BLaER1 (cell line): ENCODE results near the gene SEPTIN5.
"Not testable (repeated sequence)": the region's sequence is repeated elsewhere in the genome, so short reads cannot be mapped to it uniquely, and the experiment has no call there.

Experiments used
- H3K27ac ChIP-seq: shearing (Covaris generic); formaldehyde crosslinking; 2 replicates; pipeline ENCODE4 v1.8.1; 2022
- H3K27me3 ChIP-seq: shearing (Covaris generic); formaldehyde crosslinking; 2 replicates; pipeline ENCODE4 v1.8.1; 2022
- H3K36me3 ChIP-seq: shearing (Covaris generic); formaldehyde crosslinking; 2 replicates; pipeline ENCODE4 v1.8.1; 2022
- H3K4me1 ChIP-seq: shearing (Covaris generic); formaldehyde crosslinking; 2 replicates; pipeline ENCODE4 v1.8.1; 2022
- H3K4me2 ChIP-seq: shearing (Covaris generic); formaldehyde crosslinking; 2 replicates; pipeline ENCODE4 v1.8.1; 2022
- H3K4me3 ChIP-seq: shearing (Covaris generic); formaldehyde crosslinking; 2 replicates; pipeline ENCODE4 v1.8.1; 2022
- H3K9ac ChIP-seq: shearing (Covaris generic); formaldehyde crosslinking; 2 replicates; pipeline ENCODE4 v1.8.1; 2022
- H3K9me3 ChIP-seq: shearing (Covaris generic); formaldehyde crosslinking; 2 replicates; pipeline ENCODE4 v1.8.1; 2022
- H4K20me1 ChIP-seq: shearing (Covaris generic); formaldehyde crosslinking; 2 replicates; pipeline ENCODE4 v1.8.1; 2022
- Cebpa-rat ChIP-seq: shearing (Covaris generic); IDR thresholded peaks from 2 replicates; pipeline ENCODE4 v1.8.1; 2022

SEPTIN5 gene

GRCh38 chr22:19693981-19694670, 20.2 kb upstream of the SEPTIN5 start:
- no peaks in the 10 kb centered on the region for H3K36me3 ChIP-seq
- no peak overlapping the region for H3K4me3 ChIP-seq
- no peak overlapping the region for H3K9ac ChIP-seq
- H3K27me3 ChIP-seq = no peaks in the 10 kb centered on the region
- H3K4me2 ChIP-seq = no peak overlapping the region
- H3K27ac ChIP-seq = no peak overlapping the region
- no peaks in the 10 kb centered on the region for H3K9me3 ChIP-seq
- no peaks in the 10 kb centered on the region for H3K4me1 ChIP-seq
- no peak for TF ChIP-seq Cebpa-rat
- no peaks in the 10 kb centered on the region for H4K20me1 ChIP-seq

- Histone ChIP-seq H3K4me1 (no peaks in the 10 kb centered on the region), H3K27ac (no peak overlapping the region), H3K9ac (no peak overlapping the region), H3K36me3 (no peaks in the 10 kb centered on the region), H3K9me3 (no peaks in the 10 kb centered on the region), H4K20me1 (no peaks in the 10 kb centered on the region), H3K27me3 (no peaks in the 10 kb centered on the region), H3K4me3 (no peak overlapping the region), H3K4me2 (no peak overlapping the region)
- TF ChIP-seq Cebpa-rat = no peak
Measured at GRCh38 chr22:19694696-19695095, 19.6 kb upstream of the SEPTIN5 start.

- Histone ChIP-seq H3K4me1 (peaks cover 11% of the 10 kb centered on the region), H3K9me3 (no peaks in the 10 kb centered on the region), H3K4me3 (no peak overlapping the region), H4K20me1 (no peaks in the 10 kb centered on the region), H3K4me2 (no peak overlapping the region), H3K27me3 (no peaks in the 10 kb centered on the region), H3K9ac (no peak overlapping the region), H3K27ac (no peak overlapping the region), H3K36me3 (no peaks in the 10 kb centered on the region)
- no peak for TF ChIP-seq Cebpa-rat
Measured at GRCh38 chr22:19696504-19697276, 17.6 kb upstream of the SEPTIN5 start.

- not testable (repeated sequence) for H3K9ac ChIP-seq, H3K27ac ChIP-seq, H3K36me3 ChIP-seq, H3K4me3 ChIP-seq, H3K27me3 ChIP-seq, H3K9me3 ChIP-seq, H4K20me1 ChIP-seq, H3K4me2 ChIP-seq
- peaks cover 11% of the 10 kb centered on the region for H3K4me1 ChIP-seq
Measured at GRCh38 chr22:19697871-19698270, 16.4 kb upstream of the SEPTIN5 start.

GRCh38 chr22:19700790-19701419, 13.4 kb upstream of the SEPTIN5 start:
- Histone ChIP-seq H3K27me3 (no peaks in the 10 kb centered on the region), H4K20me1 (no peaks in the 10 kb centered on the region), H3K4me2 (peak overlapping the region; percentile 42), H3K9ac (no peak overlapping the region), H3K27ac (no peak overlapping the region), H3K9me3 (no peaks in the 10 kb centered on the region), H3K4me3 (no peak overlapping the region), H3K36me3 (no peaks in the 10 kb centered on the region), H3K4me1 (peaks cover 19% of the 10 kb centered on the region)
- no peak for TF ChIP-seq Cebpa-rat

GRCh38 chr22:19701420-19702145, 12.7 kb upstream of the SEPTIN5 start:
- Histone ChIP-seq H3K4me2 (no peak overlapping the region), H3K27ac (no peak overlapping the region), H3K4me1 (peaks cover 19% of the 10 kb centered on the region), H3K9ac (no peak overlapping the region), H3K4me3 (no peak overlapping the region), H3K27me3 (no peaks in the 10 kb centered on the region), H3K36me3 (no peaks in the 10 kb centered on the region), H3K9me3 (no peaks in the 10 kb centered on the region), H4K20me1 (no peaks in the 10 kb centered on the region)
- TF ChIP-seq Cebpa-rat = no peak

GRCh38 chr22:19703869-19704268, 10.4 kb upstream of the SEPTIN5 start:
- no peak overlapping the region for H3K27ac ChIP-seq
- H3K4me1 ChIP-seq = peaks cover 24% of the 10 kb centered on the region
- no peak overlapping the region for H3K9ac ChIP-seq
- no peak for TF ChIP-seq Cebpa-rat
- H3K4me3 ChIP-seq = no peak overlapping the region
- H4K20me1 ChIP-seq = no peaks in the 10 kb centered on the region
- no peaks in the 10 kb centered on the region for H3K27me3 ChIP-seq
- no peak overlapping the region for H3K4me2 ChIP-seq
- no peaks in the 10 kb centered on the region for H3K36me3 ChIP-seq
- no peaks in the 10 kb centered on the region for H3K9me3 ChIP-seq

GRCh38 chr22:19704355-19705015, 9.8 kb upstream of the SEPTIN5 start:
- peaks cover 30% of the 10 kb centered on the region for H3K4me1 ChIP-seq
- TF ChIP-seq Cebpa-rat = no peak
- H4K20me1 ChIP-seq = no peaks in the 10 kb centered on the region
- no peak overlapping the region for H3K27ac ChIP-seq
- H3K9ac ChIP-seq = no peak overlapping the region
- H3K9me3 ChIP-seq = no peaks in the 10 kb centered on the region
- no peak overlapping the region for H3K4me3 ChIP-seq
- H3K36me3 ChIP-seq = no peaks in the 10 kb centered on the region
- H3K27me3 ChIP-seq = no peaks in the 10 kb centered on the region
- H3K4me2 ChIP-seq = no peak overlapping the region

GRCh38 chr22:19705181-19705934, 8.9 kb upstream of the SEPTIN5 start:
- H4K20me1 ChIP-seq = no peaks in the 10 kb centered on the region
- no peaks in the 10 kb centered on the region for H3K9me3 ChIP-seq
- no peak for TF ChIP-seq Cebpa-rat
- no peak overlapping the region for H3K4me3 ChIP-seq
- no peak overlapping the region for H3K4me2 ChIP-seq
- H3K4me1 ChIP-seq = peaks cover 26% of the 10 kb centered on the region
- no peaks in the 10 kb centered on the region for H3K36me3 ChIP-seq
- H3K9ac ChIP-seq = no peak overlapping the region
- H3K27ac ChIP-seq = no peak overlapping the region
- no peaks in the 10 kb centered on the region for H3K27me3 ChIP-seq
